Panc1 (cell line): Measurements from ENCODE around the gene SEL1L3.
"Not testable (repeated sequence)": the region's sequence is repeated elsewhere in the genome, so short reads cannot be mapped to it uniquely, and the experiment has no call there.

Experiments
- CTCF ChIP-seq: fragments of 450-650 bp; IDR thresholded peaks from 2 replicates; pipeline ENCODE4 v1.5.1; 2017; ENCODE audit warnings: mild to moderate bottlenecking
- TCF7L2 ChIP-seq: IDR thresholded peaks from 2 replicates; pipeline ENCODE4 v1.6.1; 2011; ENCODE audit warnings: mild to moderate bottlenecking, low read depth, low read length, inconsistent platforms

DNA sequence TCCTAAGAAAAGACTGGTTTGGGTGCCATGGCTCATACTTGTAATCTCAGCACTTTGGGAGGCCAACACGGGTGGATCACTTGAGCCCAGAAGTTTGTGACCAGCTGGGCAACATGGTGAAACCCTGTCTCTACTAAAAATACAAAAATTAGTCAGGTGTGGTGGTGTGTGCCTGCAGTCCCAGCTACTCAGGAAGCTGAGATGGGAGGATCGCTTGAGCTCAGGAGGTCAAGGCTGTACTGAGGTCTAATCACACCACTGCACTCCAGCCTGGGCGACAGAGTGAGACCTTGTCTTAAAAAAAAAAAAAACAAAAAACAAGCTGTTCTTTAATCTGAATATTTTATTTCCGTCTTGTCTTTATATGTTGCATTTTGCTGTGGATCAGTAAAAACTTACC is 3.6 kb upstream of the SEL1L3 start:
- not testable (repeated sequence) for TF ChIP-seq CTCF, TCF7L2
